ENCODE results near the gene PCDHGB7.

Gene PCDHGB7

DNA sequence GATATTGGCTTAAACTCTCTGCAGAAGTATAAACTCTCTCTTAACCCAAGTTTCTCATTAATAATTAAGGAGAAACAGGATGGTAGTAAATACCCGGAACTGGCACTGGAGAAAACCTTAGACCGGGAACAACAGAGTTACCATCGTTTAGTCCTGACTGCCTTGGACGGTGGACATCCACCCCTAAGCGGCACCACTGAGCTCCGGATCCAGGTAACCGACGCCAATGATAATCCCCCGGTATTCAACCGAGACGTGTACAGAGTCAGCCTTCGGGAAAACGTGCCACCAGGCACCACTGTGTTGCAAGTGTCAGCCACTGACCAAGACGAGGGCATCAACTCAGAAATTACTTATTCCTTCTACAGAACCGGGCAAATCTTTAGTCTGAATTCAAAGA is 18.9 kb upstream of the PCDHGB7 start:
- TF ChIP-seq SNAI2 (CRISPR knock-in tag; IDR thresholded peaks at IDR 0.05) (no peak), OSR1 (CRISPR knock-in tag; IDR thresholded peaks at IDR 0.05) (no peak), ZNF565 (CRISPR knock-in tag; conservative IDR thresholded peaks at IDR 0.05; ENCODE audit: low read depth) (no peak), ISL1 (CRISPR knock-in tag; IDR thresholded peaks at IDR 0.05) (no peak), GLIS3 (CRISPR knock-in tag; IDR thresholded peaks at IDR 0.05) (no peak), ESRRG (CRISPR knock-in tag; IDR thresholded peaks at IDR 0.05) (no peak), TCF4 (CRISPR knock-in tag; IDR thresholded peaks at IDR 0.05; ENCODE audit: borderline replicate concordance) (no peak), TOX (CRISPR knock-in tag; IDR thresholded peaks at IDR 0.05; ENCODE audit: borderline replicate concordance) (no peak), ZC3H10 (CRISPR knock-in tag; IDR thresholded peaks at IDR 0.05) (no peak), CSDC2 (CRISPR knock-in tag; IDR thresholded peaks at IDR 0.05) (no peak), ARNTL (CRISPR knock-in tag; IDR thresholded peaks at IDR 0.05; ENCODE audit: borderline replicate concordance, low read depth) (no peak), ZNF70 (CRISPR knock-in tag; IDR thresholded peaks at IDR 0.05) (no peak)
- TF ChIP-seq, protein P1, sequence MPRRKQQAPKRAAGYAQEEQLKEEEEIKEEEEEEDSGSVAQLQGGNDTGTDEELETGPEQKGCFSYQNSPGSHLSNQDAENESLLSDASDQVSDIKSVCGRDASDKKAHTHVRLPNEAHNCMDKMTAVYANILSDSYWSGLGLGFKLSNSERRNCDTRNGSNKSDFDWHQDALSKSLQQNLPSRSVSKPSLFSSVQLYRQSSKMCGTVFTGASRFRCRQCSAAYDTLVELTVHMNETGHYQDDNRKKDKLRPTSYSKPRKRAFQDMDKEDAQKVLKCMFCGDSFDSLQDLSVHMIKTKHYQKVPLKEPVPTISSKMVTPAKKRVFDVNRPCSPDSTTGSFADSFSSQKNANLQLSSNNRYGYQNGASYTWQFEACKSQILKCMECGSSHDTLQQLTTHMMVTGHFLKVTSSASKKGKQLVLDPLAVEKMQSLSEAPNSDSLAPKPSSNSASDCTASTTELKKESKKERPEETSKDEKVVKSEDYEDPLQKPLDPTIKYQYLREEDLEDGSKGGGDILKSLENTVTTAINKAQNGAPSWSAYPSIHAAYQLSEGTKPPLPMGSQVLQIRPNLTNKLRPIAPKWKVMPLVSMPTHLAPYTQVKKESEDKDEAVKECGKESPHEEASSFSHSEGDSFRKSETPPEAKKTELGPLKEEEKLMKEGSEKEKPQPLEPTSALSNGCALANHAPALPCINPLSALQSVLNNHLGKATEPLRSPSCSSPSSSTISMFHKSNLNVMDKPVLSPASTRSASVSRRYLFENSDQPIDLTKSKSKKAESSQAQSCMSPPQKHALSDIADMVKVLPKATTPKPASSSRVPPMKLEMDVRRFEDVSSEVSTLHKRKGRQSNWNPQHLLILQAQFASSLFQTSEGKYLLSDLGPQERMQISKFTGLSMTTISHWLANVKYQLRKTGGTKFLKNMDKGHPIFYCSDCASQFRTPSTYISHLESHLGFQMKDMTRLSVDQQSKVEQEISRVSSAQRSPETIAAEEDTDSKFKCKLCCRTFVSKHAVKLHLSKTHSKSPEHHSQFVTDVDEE (CRISPR knock-in tag; IDR thresholded peaks at IDR 0.05) = no peak
- TF ChIP-seq, protein P2, sequence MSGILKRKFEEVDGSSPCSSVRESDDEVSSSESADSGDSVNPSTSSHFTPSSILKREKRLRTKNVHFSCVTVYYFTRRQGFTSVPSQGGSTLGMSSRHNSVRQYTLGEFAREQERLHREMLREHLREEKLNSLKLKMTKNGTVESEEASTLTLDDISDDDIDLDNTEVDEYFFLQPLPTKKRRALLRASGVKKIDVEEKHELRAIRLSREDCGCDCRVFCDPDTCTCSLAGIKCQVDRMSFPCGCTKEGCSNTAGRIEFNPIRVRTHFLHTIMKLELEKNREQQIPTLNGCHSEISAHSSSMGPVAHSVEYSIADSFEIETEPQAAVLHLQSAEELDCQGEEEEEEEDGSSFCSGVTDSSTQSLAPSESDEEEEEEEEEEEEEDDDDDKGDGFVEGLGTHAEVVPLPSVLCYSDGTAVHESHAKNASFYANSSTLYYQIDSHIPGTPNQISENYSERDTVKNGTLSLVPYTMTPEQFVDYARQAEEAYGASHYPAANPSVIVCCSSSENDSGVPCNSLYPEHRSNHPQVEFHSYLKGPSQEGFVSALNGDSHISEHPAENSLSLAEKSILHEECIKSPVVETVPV (CRISPR knock-in tag; IDR thresholded peaks at IDR 0.05) = no peak
- TF ChIP-seq, protein P3, sequence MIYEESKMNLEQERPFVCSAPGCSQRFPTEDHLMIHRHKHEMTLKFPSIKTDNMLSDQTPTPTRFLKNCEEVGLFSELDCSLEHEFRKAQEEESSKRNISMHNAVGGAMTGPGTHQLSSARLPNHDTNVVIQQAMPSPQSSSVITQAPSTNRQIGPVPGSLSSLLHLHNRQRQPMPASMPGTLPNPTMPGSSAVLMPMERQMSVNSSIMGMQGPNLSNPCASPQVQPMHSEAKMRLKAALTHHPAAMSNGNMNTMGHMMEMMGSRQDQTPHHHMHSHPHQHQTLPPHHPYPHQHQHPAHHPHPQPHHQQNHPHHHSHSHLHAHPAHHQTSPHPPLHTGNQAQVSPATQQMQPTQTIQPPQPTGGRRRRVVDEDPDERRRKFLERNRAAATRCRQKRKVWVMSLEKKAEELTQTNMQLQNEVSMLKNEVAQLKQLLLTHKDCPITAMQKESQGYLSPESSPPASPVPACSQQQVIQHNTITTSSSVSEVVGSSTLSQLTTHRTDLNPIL (CRISPR knock-in tag; IDR thresholded peaks at IDR 0.05; ENCODE audit: low read depth) = no peak
- TF ChIP-seq, protein P4, sequence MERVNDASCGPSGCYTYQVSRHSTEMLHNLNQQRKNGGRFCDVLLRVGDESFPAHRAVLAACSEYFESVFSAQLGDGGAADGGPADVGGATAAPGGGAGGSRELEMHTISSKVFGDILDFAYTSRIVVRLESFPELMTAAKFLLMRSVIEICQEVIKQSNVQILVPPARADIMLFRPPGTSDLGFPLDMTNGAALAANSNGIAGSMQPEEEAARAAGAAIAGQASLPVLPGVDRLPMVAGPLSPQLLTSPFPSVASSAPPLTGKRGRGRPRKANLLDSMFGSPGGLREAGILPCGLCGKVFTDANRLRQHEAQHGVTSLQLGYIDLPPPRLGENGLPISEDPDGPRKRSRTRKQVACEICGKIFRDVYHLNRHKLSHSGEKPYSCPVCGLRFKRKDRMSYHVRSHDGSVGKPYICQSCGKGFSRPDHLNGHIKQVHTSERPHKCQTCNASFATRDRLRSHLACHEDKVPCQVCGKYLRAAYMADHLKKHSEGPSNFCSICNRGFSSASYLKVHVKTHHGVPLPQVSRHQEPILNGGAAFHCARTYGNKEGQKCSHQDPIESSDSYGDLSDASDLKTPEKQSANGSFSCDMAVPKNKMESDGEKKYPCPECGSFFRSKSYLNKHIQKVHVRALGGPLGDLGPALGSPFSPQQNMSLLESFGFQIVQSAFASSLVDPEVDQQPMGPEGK (CRISPR knock-in tag; IDR thresholded peaks at IDR 0.05; ENCODE audit: borderline replicate concordance) = no peak
- no peak for ATAC-seq

DNA sequence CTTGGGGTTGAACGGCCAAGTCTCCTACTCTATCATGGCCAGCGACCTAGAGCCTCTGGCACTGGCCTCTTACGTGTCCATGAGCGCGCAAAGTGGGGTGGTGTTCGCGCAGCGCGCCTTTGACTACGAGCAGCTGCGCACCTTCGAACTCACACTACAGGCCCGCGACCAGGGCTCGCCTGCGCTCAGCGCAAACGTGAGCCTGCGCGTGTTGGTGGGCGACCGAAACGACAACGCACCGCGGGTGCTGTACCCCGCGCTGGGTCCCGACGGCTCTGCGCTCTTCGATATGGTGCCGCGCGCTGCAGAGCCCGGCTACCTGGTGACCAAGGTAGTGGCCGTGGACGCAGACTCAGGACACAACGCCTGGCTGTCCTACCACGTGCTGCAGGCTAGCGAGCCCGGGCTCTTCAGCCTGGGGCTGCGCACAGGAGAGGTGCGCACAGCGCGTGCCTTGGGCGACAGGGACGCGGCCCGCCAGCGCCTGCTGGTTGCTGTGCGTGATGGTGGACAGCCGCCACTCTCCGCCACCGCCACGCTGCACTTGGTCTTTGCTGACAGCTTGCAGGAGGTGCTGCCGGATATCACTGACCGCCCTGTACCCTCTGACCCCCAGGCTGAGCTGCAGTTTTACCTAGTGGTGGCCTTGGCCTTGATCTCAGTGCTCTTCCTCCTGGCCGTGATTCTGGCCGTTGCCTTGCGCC is 17.8 kb upstream of the PCDHGB7 start:
- TF ChIP-seq, protein P4 (CRISPR knock-in tag; IDR thresholded peaks at IDR 0.05; ENCODE audit: borderline replicate concordance) = no peak
- TF ChIP-seq ZFP3 (CRISPR knock-in tag; IDR thresholded peaks at IDR 0.05) (no peak), ZC3H10 (CRISPR knock-in tag; IDR thresholded peaks at IDR 0.05) (no peak), ZNF70 (CRISPR knock-in tag; IDR thresholded peaks at IDR 0.05) (no peak), ZNF8 (CRISPR knock-in tag; IDR thresholded peaks at IDR 0.05) (no peak), CSDC2 (CRISPR knock-in tag; IDR thresholded peaks at IDR 0.05) (no peak), GLIS3 (CRISPR knock-in tag; IDR thresholded peaks at IDR 0.05) (no peak), BACH2 (CRISPR knock-in tag; IDR thresholded peaks at IDR 0.05; ENCODE audit: borderline replicate concordance) (no peak), TOX (CRISPR knock-in tag; IDR thresholded peaks at IDR 0.05; ENCODE audit: borderline replicate concordance) (no peak), PPARA (CRISPR knock-in tag; IDR thresholded peaks at IDR 0.05; ENCODE audit: borderline replicate concordance) (no peak), OSR1 (CRISPR knock-in tag; IDR thresholded peaks at IDR 0.05) (no peak), ARNTL (CRISPR knock-in tag; IDR thresholded peaks at IDR 0.05; ENCODE audit: borderline replicate concordance, low read depth) (no peak), ZFP30 (CRISPR knock-in tag; IDR thresholded peaks at IDR 0.05) (no peak)
- TF ChIP-seq, protein P3 (CRISPR knock-in tag; IDR thresholded peaks at IDR 0.05; ENCODE audit: low read depth) = no peak
- TF ChIP-seq, protein P2 (CRISPR knock-in tag; IDR thresholded peaks at IDR 0.05) = no peak
- ATAC-seq = no peak
